Measurements from ENCODE around the gene DDIT4. TPM values are rescaled to one million over a fixed set of nuclear protein-coding genes. Genes with fewer than 3 reads are reported as not detected.
"Not testable (repeated sequence)": the region's sequence is repeated elsewhere in the genome, so short reads cannot be mapped to it uniquely, and the experiment has no call there.

DDIT4 gene
- total RNA-seq, result 100 to 1,000 TPM in 3 of 4 donors, 10 to 100 TPM in 1; 64.5 to 356 (median 150) TPM

GRCh38 chr10:72273410-72274212 lies at the start of gene DDIT4:
Gene DDIT4, plus strand, starts transcription at chr10:72273924. Its CDS starts 293 bp downstream, at chr10:72274217.
- TF ChIP-seq EP300 (IDR thresholded peaks at IDR 0.05; ENCODE audit: low read depth) (no peak), POLR2A (IDR thresholded peaks at IDR 0.05) (peak; percentile 100), POLR2AphosphoS5 (IDR thresholded peaks at IDR 0.05) (peak; percentile 100)
- TF ChIP-seq, protein P1, sequence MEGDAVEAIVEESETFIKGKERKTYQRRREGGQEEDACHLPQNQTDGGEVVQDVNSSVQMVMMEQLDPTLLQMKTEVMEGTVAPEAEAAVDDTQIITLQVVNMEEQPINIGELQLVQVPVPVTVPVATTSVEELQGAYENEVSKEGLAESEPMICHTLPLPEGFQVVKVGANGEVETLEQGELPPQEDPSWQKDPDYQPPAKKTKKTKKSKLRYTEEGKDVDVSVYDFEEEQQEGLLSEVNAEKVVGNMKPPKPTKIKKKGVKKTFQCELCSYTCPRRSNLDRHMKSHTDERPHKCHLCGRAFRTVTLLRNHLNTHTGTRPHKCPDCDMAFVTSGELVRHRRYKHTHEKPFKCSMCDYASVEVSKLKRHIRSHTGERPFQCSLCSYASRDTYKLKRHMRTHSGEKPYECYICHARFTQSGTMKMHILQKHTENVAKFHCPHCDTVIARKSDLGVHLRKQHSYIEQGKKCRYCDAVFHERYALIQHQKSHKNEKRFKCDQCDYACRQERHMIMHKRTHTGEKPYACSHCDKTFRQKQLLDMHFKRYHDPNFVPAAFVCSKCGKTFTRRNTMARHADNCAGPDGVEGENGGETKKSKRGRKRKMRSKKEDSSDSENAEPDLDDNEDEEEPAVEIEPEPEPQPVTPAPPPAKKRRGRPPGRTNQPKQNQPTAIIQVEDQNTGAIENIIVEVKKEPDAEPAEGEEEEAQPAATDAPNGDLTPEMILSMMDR (IDR thresholded peaks at IDR 0.05), result no peak
- no peaks in the 10 kb centered on the region for H3K9me3 ChIP-seq
- no peaks in the 10 kb centered on the region for H3K27me3 ChIP-seq
- intact Hi-C loops (cut with DNase I; ENCODE audit: low total_unique reads) (loop anchor here (2.0 to 5.0 kb wide), 2 partner anchors 53 to 64 kb away; no protein-coding TSS in a partner anchor), in situ Hi-C loops (cut with MboI; ENCODE audit: low pct_ligation_motif_present in 1 of 4, low pct_unique_long_range_greater_than_20kb in 1 of 4, low sequenced_read_pairs in 3 of 4) (no loop called here)
- H3K36me3 ChIP-seq, result peaks cover 0 to 11% (median 5%) of the 10 kb centered on the region in 4 donors
- peaks cover 9 to 45% (median 42%) of the 10 kb centered on the region in 4 donors for H3K4me1 ChIP-seq
- peak; percentile 100 for DNase-seq
- H3K4me3 ChIP-seq, result peak within 1 kb of the TSS; percentile 67 to 95 (median 85)
- peak within 1 kb of the TSS; percentile 96 to 97 (median 97) for H3K27ac ChIP-seq
- WGBS, 2 donors (ENCODE audit: low coverage in 1 of 2), result 0% methylated on average over 60 of the region's 67 CpGs; no CpG with 5 or more reads in 1 of the 2 donors

DNA sequence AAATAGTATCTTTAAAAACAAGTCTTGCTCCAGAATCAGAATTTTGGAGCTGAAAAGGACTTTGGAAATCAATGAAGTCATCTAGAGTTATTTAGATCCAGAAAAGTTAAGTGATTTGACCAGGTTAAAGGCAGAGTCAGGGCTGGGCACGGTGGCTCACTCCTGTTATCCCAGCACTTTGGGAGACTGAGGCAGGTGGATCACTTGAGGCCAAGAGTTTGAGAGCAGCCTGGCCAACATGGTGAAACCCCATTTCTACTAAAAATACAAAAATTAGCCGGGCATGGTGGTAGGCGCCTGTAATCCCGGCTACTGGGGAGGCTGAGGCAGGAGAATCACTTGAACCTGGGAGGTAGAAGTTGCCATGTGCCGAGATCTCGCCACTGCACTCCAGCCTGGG lies 49.5 kb upstream of the DDIT4 start:
- H3K4me3 ChIP-seq; H3K27me3 ChIP-seq; H3K9me3 ChIP-seq; intact Hi-C loops (cut with DNase I; ENCODE audit: low total_unique reads); DNase-seq: not testable (repeated sequence)
- in situ Hi-C loops (cut with MboI; ENCODE audit: low pct_ligation_motif_present in 1 of 4, low pct_unique_long_range_greater_than_20kb in 1 of 4, low sequenced_read_pairs in 3 of 4), result loop anchor here in 2 of 4 donors (10.0 to 25.0 kb wide), 2 partner anchors 111 to 113 kb away; no protein-coding TSS in a partner anchor
- H3K27ac ChIP-seq, result peak overlapping the region; percentile 55 to 77 (median 68)
- H3K4me1 ChIP-seq, result peaks cover 9 to 40% (median 17%) of the 10 kb centered on the region in 4 donors
- H3K36me3 ChIP-seq, result peaks cover 0 to 23% (median 4%) of the 10 kb centered on the region in 4 donors
- 97 to 100% methylated on average over 2 to 6 of the region's 6 CpGs for WGBS, 2 donors (ENCODE audit: low coverage in 1 of 2)

DNA sequence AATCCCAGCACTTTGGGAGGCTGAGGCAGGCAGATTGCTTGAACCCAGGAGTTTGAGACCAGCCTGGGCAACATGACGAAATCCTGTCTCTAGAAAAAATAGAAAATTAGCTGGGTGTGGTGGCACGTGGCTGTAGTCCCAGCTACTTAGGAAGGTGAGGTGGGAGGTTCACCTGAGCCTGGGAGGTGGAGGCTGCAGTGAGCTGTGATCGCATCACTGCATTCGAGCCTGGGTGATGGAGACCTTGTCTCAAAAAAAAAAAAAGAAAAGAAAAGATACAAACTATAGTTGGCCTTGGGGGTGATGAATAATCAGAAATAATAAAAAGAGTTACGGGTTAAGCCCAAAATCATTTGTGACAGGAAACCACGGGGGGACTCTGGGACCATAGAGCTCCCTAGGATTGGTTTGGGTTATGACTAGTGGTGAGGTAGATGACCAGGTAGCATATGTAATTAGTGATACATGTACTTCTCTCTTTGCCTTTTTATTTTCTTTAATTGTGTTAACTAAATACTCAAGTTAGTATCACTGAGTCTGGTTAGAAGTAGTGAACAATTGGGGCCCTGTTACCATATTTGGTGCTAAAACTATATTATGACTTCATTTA lies 47.2 kb upstream of the DDIT4 start:
- no peak overlapping the region for H3K27ac ChIP-seq
- TF ChIP-seq POLR2A (IDR thresholded peaks at IDR 0.05) (no peak), EP300 (IDR thresholded peaks at IDR 0.05; ENCODE audit: low read depth) (no peak)
- DNase-seq, result no peak
- H3K36me3 ChIP-seq, result peaks cover 0 to 23% (median 3%) of the 10 kb centered on the region in 4 donors
- intact Hi-C loops (cut with DNase I; ENCODE audit: low total_unique reads) (no loop called here), in situ Hi-C loops (cut with MboI; ENCODE audit: low pct_ligation_motif_present in 1 of 4, low pct_unique_long_range_greater_than_20kb in 1 of 4, low sequenced_read_pairs in 3 of 4) (loop anchor here in 2 of 4 donors (10.0 to 25.0 kb wide), 2 partner anchors 108 to 111 kb away; no protein-coding TSS in a partner anchor)
- H3K4me1 ChIP-seq, result peaks cover 5 to 40% (median 19%) of the 10 kb centered on the region in 4 donors
- no peaks in the 10 kb centered on the region for H3K27me3 ChIP-seq
- 74 to 92% methylated on average over 4 to 6 of the region's 6 CpGs for WGBS, 2 donors (ENCODE audit: low coverage in 1 of 2)
- H3K9me3 ChIP-seq, result no peaks in the 10 kb centered on the region
- H3K4me3 ChIP-seq, result no peak overlapping the region

DNA sequence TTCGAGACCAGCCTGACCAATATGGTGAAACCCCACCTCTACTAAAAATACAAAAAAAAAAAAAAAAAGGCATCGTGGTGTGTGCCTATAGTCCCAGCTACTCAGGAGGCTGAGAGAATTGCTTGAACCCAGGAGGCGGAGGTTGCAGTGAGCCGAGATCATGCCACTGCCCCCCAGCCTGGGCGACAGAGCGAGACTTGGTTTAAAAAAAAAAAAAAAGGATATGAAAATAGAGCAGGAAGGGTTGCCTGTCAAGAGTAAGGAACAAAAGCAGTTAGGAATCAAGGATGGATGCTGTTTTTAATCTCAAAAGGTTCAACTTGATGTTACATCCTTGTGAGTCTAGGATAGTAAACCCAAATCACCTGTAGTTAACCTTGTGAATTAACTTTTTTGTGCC lies 45.9 kb upstream of the DDIT4 start:
- 82 to 100% methylated on average over 2 to 6 of the region's 6 CpGs for WGBS, 2 donors (ENCODE audit: low coverage in 1 of 2)
- no peak for DNase-seq
- no peaks in the 10 kb centered on the region for H3K9me3 ChIP-seq
- peaks cover 5 to 32% (median 15%) of the 10 kb centered on the region in 4 donors for H3K4me1 ChIP-seq
- H3K27ac ChIP-seq, result peak overlapping the region in 3 of 4 donors; percentile 9 to 39 (median 17)
- intact Hi-C loops (cut with DNase I; ENCODE audit: low total_unique reads) (no loop called here), in situ Hi-C loops (cut with MboI; ENCODE audit: low pct_ligation_motif_present in 1 of 4, low pct_unique_long_range_greater_than_20kb in 1 of 4, low sequenced_read_pairs in 3 of 4) (loop anchor here in 2 of 4 donors (10.0 to 25.0 kb wide), 2 partner anchors 107 to 109 kb away; no protein-coding TSS in a partner anchor)
- no peak for TF ChIP-seq POLR2AphosphoS5 (IDR thresholded peaks at IDR 0.05)
- no peak for TF ChIP-seq EP300 (IDR thresholded peaks at IDR 0.05; ENCODE audit: low read depth)
- TF ChIP-seq, protein P1 (IDR thresholded peaks at IDR 0.05), result no peak
- TF ChIP-seq POLR2A (IDR thresholded peaks at IDR 0.05), result no peak
- peaks cover 0 to 30% (median 6%) of the 10 kb centered on the region in 4 donors for H3K36me3 ChIP-seq
- no peaks in the 10 kb centered on the region for H3K27me3 ChIP-seq
- H3K4me3 ChIP-seq, result no peak overlapping the region
